HepG2 (cell line): ENCODE measurements around the gene TJP2. TPM values are rescaled to one million over a fixed set of nuclear protein-coding genes. Genes with fewer than 3 reads are reported as not detected.

Experiments
- AHDC1 ChIP-seq: sonication (generic); formaldehyde crosslinking; IDR thresholded peaks from 2 replicates; pipeline ENCODE4 v1.5.1; 2020; ENCODE audit warnings: mild to moderate bottlenecking, missing genetic modification reagents, borderline replicate concordance
- ARNT ChIP-seq: fragments of 450-650 bp; IDR thresholded peaks from 2 replicates; pipeline ENCODE4 v1.6.1; 2017
- DMAP1 ChIP-seq: IDR thresholded peaks from 2 replicates; pipeline ENCODE4 v1.6.1; 2016
- EP300 ChIP-seq, 3 experiments: sonication (generic) in 1 of 3; formaldehyde crosslinking in 1 of 3; IDR thresholded peaks; 2 replicates each; pipeline versions ENCODE4 v1.5.1 to v1.6.1; 2011 to 2020; ENCODE audit warnings: low read depth in 2 of 3, low read length in 2 of 3, borderline replicate concordance in 1 of 3, improper control_type of control experiment in 1 of 3, mild to moderate bottlenecking in 1 of 3, missing genetic modification reagents in 1 of 3, moderate library complexity in 1 of 3
- FOSL1 ChIP-seq: sonication (generic); formaldehyde crosslinking; IDR thresholded peaks from 2 replicates; pipeline ENCODE4 v1.9.0; 2021; ENCODE audit warnings: missing genetic modification reagents, borderline replicate concordance
- HOXA3 ChIP-seq: sonication (generic); formaldehyde crosslinking; IDR thresholded peaks from 2 replicates; pipeline ENCODE4 v1.5.0; 2020; ENCODE audit warnings: missing genetic modification reagents
- ISL2 ChIP-seq: sonication (generic); formaldehyde crosslinking; IDR thresholded peaks from 2 replicates; pipeline ENCODE4 v1.5.0; 2020; ENCODE audit warnings: missing genetic modification reagents
- KDM1A ChIP-seq: IDR thresholded peaks from 2 replicates; pipeline ENCODE4 v1.6.1; 2016; ENCODE audit warnings: missing compliant biosample characterization
- MTA1 ChIP-seq: sonication (generic); formaldehyde crosslinking; IDR thresholded peaks from 2 replicates; pipeline ENCODE4 v1.4.0; 2020; ENCODE audit warnings: missing genetic modification reagents, mild to moderate bottlenecking, borderline replicate concordance
- MYPOP ChIP-seq: sonication (generic); formaldehyde crosslinking; IDR thresholded peaks from 2 replicates; pipeline ENCODE4 v1.8.1; 2023; ENCODE audit warnings: mild to moderate bottlenecking, moderate library complexity, missing genetic modification reagents
- SMYD3 ChIP-seq: sonication (generic); formaldehyde crosslinking; IDR thresholded peaks from 2 replicates; pipeline ENCODE4 v1.8.1; 2023; ENCODE audit warnings: mild to moderate bottlenecking, missing genetic modification reagents
- SOX6 ChIP-seq, 2 experiments: fragments of 450-650 bp in 1 of 2; sonication (generic) in 1 of 2; formaldehyde crosslinking in 1 of 2; IDR thresholded peaks; 2 replicates each; pipeline versions ENCODE4 v1.4.0 to v1.6.1; 2017 to 2020; ENCODE audit warnings: antibody characterized with exemption in 1 of 2, mild to moderate bottlenecking in 1 of 2, missing genetic modification reagents in 1 of 2
- THAP11 ChIP-seq: IDR thresholded peaks from 2 replicates; pipeline ENCODE4 v1.6.1; 2016; ENCODE audit warnings: missing biosample characterization, missing genetic modification reagents
- ZNF275 ChIP-seq: sonication (generic); formaldehyde crosslinking; IDR thresholded peaks from 2 replicates; pipeline ENCODE4 v1.8.0; 2022; ENCODE audit warnings: missing genetic modification reagents, mild to moderate bottlenecking, inconsistent platforms, borderline replicate concordance
- ZNF772 ChIP-seq: sonication (generic); formaldehyde crosslinking; IDR thresholded peaks from 2 replicates; pipeline ENCODE4 v1.5.0; 2020; ENCODE audit warnings: mild to moderate bottlenecking, missing genetic modification reagents
- polyA plus RNA-seq, 8 experiments: library from polyadenylated mRNA; depleted of rRNA in 3 of 8; stranded (reverse) in 7 of 8; unstranded in 1 of 8; fragments of >200 nt; fragmentation: Illumina TruSeq in 4 of 8; extraction: Trizol in 4 of 8; gene quantifications; 2 replicates each; pipeline versions ENCODE4 v1.2.1 to v1.2.3, GENCODE V29; 2011 to 2016; ENCODE audit warnings: low read depth in 4 of 8, missing spikeins in 1 of 8, mixed read lengths in 1 of 8; ENCODE audit not compliant: insufficient read depth in 1 of 8
- total RNA-seq, 5 experiments: library from RNA; depleted of rRNA; stranded (reverse); fragments of >200 nt; fragmentation: Illumina TruSeq; extraction: Trizol; gene quantifications; 2 replicates each; pipeline ENCODE4 v1.2.3, GENCODE V29; 2016; ENCODE audit warnings: low read depth in 1 of 5
- TF ChIP-seq, protein P1 (sequence below): sonication (generic); formaldehyde crosslinking; IDR thresholded peaks from 2 replicates; pipeline ENCODE4 v1.8.1; 2022; ENCODE audit warnings: mild to moderate bottlenecking, missing genetic modification reagents
- TF ChIP-seq, protein P2 (sequence below): IDR thresholded peaks from 2 replicates; pipeline ENCODE4 v1.6.1; 2016; ENCODE audit warnings: missing genetic modification reagents, missing compliant biosample characterization

TJP2 gene
- total and polyA plus RNA-seq, 2 of the 13 experiments (the other 11 are each of a cell fraction or from before 2014, with no cell fraction given) = 109 to 110 TPM

DNA sequence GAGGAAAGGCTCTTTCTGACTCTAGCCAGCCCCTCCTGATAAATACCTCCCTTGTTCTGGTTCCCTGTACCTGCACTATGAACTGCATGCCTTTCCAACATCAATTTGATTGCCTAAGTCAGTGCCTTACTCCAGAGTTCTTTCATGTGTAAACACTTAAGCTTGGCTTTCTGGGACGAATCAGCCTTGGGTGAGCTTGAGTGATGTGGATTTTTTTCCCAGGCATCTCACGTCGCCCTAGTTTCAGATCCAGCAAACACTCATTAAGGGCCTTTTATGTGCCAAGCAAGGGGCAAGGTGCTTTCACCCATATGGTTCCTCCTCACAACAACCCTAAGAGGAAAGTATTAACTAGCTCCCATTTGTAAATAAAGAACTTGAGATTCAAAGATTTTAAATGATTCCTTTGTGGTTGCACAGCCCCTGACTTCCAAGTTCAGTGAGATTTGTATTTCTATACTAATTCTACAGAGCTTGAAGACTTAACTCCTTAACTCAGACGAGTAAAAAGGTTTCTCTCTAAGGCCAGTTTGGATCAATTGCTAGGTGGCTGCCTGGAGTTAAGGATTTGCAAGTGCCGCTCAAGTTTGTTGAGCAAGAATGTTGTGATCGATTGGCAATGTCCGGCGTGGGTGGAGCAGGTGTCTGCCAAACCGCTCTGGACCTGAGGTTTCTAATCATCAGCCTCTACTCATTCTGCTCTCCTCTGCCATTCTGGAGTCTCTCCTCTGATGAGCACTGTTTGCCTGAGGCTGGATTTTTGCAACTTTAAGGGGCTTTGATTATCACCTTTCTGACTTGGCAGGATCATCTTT lies 20.2 kb upstream of the TJP2 start (continued):
- TF ChIP-seq, protein P1, sequence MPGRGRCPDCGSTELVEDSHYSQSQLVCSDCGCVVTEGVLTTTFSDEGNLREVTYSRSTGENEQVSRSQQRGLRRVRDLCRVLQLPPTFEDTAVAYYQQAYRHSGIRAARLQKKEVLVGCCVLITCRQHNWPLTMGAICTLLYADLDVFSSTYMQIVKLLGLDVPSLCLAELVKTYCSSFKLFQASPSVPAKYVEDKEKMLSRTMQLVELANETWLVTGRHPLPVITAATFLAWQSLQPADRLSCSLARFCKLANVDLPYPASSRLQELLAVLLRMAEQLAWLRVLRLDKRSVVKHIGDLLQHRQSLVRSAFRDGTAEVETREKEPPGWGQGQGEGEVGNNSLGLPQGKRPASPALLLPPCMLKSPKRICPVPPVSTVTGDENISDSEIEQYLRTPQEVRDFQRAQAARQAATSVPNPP = no peak
- TF ChIP-seq AHDC1 (CRISPR knock-in tag) (no peak; the same call in 1 of the 2 replicates), KDM1A (CRISPR knock-in tag) (peak; percentile 81), DMAP1 (CRISPR knock-in tag) (peak; percentile 61; the same call in 1 of the 2 replicates), FOSL1 (CRISPR knock-in tag) (no peak), SOX6 (IDR thresholded peaks at IDR 0.05) (no peak), SOX6 (CRISPR knock-in tag; IDR thresholded peaks at IDR 0.05) (peak; percentile 84), MTA1 (CRISPR knock-in tag) (no peak; the same call in 1 of the 2 replicates), HOXA3 (peak; percentile 51), ZNF275 (0 out of 2 replicates have a peak, but pooled peaks have one; percentile 32), MYPOP (CRISPR knock-in tag) (peak; percentile 24; the same call in 1 of the 2 replicates), SMYD3 (CRISPR knock-in tag) (no peak), ARNT (no peak), ISL2 (CRISPR knock-in tag) (peak; percentile 52; the same call in 1 of the 2 replicates), EP300 (IDR thresholded peaks at IDR 0.05; ENCODE audit: low read depth in 2 of 2, low read length in 2 of 2) (peak in 1 of 2 experiments; percentile 83; a peak in 2 of 4 replicates), EP300 (CRISPR knock-in tag; IDR thresholded peaks at IDR 0.05; ENCODE audit: borderline replicate concordance) (no peak; the same call in 1 of the 2 replicates), ZNF772 (CRISPR knock-in tag) (no peak), THAP11 (CRISPR knock-in tag) (no peak)
- TF ChIP-seq, protein P2, sequence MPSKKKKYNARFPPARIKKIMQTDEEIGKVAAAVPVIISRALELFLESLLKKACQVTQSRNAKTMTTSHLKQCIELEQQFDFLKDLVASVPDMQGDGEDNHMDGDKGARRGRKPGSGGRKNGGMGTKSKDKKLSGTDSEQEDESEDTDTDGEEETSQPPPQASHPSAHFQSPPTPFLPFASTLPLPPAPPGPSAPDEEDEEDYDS (CRISPR knock-in tag) = no peak; the same call in 1 of the 2 replicates
